Vagina (tissue), 2 donors: Measurements from ENCODE around the gene KNSTRN.

Experiments used
- POLR2A ChIP-seq, 2 donors: fragments of 450-650 bp; IDR thresholded peaks; one replicate each; pipeline ENCODE4 v1.6.1; 2017; ENCODE audit warnings: antibody characterized with exemption in 2 of 2, mild to moderate bottlenecking in 2 of 2, moderate library complexity in 2 of 2
- POLR2AphosphoS5 ChIP-seq, 2 donors: sonication (generic); formaldehyde crosslinking; IDR thresholded peaks; one replicate each; pipeline ENCODE4 v1.9.0; 2017; ENCODE audit warnings: antibody characterized with exemption in 2 of 2, mild to moderate bottlenecking in 2 of 2, low read depth in 1 of 2; ENCODE audit not compliant: insufficient read depth in 1 of 2
- TF ChIP-seq, protein P1 (sequence below), 3 experiments: fragments of 450-650 bp in 2 of 3; fragments of 200-600 bp in 1 of 3; sonication (generic) in 1 of 3; IDR thresholded peaks; one replicate each; pipeline ENCODE4 v1.5.1; 2017 to 2019; ENCODE audit warnings: antibody characterized with exemption in 3 of 3, mild to moderate bottlenecking in 2 of 3, moderate library complexity in 2 of 3

DNA sequence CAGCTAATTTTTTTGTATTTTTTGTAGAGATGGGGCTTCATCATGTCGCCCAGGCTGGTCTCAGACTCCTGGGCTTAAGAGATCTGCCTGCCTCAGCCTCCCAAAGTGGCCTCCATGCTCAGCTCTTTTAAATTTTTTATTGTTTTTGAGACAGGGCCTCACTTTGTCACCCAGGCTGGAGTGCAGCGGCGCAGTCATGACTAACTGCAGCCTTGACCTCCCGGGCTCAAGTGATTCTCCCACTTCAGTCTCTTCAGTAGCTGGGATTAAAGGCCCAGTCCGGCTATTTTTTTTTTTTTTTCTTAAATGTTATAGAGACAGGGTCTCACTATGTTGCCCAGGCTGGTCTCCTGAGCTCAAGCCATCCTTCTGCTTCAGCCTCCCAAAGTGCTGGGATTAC lies 43.2 kb downstream of the KNSTRN start:
- TF ChIP-seq POLR2AphosphoS5 (IDR thresholded peaks at IDR 0.05; ENCODE audit: insufficient read depth in 1 of 2, low read depth in 1 of 2) (no peak), POLR2A (IDR thresholded peaks at IDR 0.05) (no peak)
- TF ChIP-seq, protein P1, sequence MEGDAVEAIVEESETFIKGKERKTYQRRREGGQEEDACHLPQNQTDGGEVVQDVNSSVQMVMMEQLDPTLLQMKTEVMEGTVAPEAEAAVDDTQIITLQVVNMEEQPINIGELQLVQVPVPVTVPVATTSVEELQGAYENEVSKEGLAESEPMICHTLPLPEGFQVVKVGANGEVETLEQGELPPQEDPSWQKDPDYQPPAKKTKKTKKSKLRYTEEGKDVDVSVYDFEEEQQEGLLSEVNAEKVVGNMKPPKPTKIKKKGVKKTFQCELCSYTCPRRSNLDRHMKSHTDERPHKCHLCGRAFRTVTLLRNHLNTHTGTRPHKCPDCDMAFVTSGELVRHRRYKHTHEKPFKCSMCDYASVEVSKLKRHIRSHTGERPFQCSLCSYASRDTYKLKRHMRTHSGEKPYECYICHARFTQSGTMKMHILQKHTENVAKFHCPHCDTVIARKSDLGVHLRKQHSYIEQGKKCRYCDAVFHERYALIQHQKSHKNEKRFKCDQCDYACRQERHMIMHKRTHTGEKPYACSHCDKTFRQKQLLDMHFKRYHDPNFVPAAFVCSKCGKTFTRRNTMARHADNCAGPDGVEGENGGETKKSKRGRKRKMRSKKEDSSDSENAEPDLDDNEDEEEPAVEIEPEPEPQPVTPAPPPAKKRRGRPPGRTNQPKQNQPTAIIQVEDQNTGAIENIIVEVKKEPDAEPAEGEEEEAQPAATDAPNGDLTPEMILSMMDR (IDR thresholded peaks at IDR 0.05), result no peak
